GM12892 (cell line): ENCODE results near the gene SECISBP2L.

Experiments
- POLR2A ChIP-seq: IDR thresholded peaks from 2 replicates; pipeline ENCODE4 v1.6.1; 2011; ENCODE audit warnings: low read depth, low read length, control low read depth
- POLR2AphosphoS5 ChIP-seq: IDR thresholded peaks from 2 replicates; pipeline ENCODE4 v1.6.1; 2011; ENCODE audit warnings: low read depth, low read length, control low read depth
- TAF1 ChIP-seq: IDR thresholded peaks from 2 replicates; pipeline ENCODE4 v1.6.1; 2011; ENCODE audit warnings: low read depth, mild to moderate bottlenecking, control low read depth, low read length, borderline replicate concordance

DNA sequence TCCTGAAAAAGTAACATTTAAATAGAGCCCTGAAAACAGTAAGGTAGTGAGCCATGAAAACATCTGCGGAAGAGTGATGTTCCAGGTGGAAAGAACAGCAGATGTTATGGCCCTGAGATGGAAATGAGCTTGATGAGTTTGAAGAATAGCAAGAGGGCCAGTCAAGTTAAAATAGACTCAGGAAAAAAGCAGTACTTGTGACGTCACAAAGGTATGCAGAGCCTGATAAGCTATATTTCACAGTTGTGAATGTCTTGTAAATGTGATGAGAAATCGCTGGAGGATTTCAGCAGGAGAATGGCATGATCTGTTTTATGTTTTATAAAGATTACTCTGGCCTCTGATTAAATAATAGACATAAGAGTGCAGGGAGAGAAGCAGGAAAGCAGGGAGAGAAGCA is 18.6 kb upstream of the SECISBP2L start:
- no peak for TF ChIP-seq POLR2AphosphoS5
- TF ChIP-seq POLR2A, result no peak
- no peak for TF ChIP-seq TAF1
